GM12872 (cell line): ENCODE measurements around the gene PDCD6IP.

Experiments
- TF ChIP-seq, protein P1 (sequence below): IDR thresholded peaks from 3 replicates; pipeline ENCODE4 v1.5.1; 2011; ENCODE audit warnings: low read depth, mild to moderate bottlenecking, low read length, moderate library complexity; ENCODE audit not compliant: insufficient read depth

The PDCD6IP gene, protein sequence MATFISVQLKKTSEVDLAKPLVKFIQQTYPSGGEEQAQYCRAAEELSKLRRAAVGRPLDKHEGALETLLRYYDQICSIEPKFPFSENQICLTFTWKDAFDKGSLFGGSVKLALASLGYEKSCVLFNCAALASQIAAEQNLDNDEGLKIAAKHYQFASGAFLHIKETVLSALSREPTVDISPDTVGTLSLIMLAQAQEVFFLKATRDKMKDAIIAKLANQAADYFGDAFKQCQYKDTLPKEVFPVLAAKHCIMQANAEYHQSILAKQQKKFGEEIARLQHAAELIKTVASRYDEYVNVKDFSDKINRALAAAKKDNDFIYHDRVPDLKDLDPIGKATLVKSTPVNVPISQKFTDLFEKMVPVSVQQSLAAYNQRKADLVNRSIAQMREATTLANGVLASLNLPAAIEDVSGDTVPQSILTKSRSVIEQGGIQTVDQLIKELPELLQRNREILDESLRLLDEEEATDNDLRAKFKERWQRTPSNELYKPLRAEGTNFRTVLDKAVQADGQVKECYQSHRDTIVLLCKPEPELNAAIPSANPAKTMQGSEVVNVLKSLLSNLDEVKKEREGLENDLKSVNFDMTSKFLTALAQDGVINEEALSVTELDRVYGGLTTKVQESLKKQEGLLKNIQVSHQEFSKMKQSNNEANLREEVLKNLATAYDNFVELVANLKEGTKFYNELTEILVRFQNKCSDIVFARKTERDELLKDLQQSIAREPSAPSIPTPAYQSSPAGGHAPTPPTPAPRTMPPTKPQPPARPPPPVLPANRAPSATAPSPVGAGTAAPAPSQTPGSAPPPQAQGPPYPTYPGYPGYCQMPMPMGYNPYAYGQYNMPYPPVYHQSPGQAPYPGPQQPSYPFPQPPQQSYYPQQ

DNA sequence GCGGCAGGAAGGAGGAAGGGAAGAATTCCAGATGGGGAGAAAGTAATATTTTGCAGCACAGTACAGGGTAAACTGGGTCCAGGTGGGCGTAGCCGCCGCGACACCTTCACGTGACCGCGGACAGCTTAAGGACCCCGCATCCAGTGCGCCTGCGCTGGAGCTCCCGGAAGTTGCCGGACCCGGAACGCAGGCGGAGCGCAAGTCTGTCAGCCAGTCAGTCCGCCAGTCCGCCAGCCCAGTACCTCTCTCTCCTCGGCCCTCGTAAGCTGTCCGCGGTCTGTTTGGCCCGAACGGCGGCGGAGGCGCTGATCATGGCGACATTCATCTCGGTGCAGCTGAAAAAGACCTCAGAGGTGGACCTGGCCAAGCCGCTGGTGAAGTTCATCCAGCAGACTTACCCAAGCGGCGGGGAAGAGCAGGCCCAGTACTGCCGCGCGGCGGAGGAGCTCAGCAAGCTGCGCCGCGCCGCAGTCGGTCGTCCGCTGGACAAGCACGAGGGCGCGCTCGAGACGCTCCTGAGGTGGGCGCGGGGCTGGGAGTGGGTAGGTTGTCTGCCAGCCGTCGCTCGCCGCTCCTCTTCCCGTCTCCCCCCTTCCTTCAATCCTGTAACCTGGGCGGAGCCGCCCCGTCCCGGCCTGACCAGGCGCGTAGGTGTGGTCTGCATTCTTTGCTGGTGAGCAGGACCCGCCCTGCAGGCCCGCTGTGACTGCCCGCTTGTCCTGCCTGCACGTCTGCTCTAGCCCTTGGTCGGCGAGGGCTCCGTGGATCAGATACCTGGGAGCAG is at the start of gene PDCD6IP:
Gene PDCD6IP, plus strand, starts transcription at position 213 of the 784 bp plus-strand sequence. Its CDS starts 99 bp downstream, at position 312.
- TF ChIP-seq, protein P1, sequence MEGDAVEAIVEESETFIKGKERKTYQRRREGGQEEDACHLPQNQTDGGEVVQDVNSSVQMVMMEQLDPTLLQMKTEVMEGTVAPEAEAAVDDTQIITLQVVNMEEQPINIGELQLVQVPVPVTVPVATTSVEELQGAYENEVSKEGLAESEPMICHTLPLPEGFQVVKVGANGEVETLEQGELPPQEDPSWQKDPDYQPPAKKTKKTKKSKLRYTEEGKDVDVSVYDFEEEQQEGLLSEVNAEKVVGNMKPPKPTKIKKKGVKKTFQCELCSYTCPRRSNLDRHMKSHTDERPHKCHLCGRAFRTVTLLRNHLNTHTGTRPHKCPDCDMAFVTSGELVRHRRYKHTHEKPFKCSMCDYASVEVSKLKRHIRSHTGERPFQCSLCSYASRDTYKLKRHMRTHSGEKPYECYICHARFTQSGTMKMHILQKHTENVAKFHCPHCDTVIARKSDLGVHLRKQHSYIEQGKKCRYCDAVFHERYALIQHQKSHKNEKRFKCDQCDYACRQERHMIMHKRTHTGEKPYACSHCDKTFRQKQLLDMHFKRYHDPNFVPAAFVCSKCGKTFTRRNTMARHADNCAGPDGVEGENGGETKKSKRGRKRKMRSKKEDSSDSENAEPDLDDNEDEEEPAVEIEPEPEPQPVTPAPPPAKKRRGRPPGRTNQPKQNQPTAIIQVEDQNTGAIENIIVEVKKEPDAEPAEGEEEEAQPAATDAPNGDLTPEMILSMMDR, result peak; percentile 42

DNA sequence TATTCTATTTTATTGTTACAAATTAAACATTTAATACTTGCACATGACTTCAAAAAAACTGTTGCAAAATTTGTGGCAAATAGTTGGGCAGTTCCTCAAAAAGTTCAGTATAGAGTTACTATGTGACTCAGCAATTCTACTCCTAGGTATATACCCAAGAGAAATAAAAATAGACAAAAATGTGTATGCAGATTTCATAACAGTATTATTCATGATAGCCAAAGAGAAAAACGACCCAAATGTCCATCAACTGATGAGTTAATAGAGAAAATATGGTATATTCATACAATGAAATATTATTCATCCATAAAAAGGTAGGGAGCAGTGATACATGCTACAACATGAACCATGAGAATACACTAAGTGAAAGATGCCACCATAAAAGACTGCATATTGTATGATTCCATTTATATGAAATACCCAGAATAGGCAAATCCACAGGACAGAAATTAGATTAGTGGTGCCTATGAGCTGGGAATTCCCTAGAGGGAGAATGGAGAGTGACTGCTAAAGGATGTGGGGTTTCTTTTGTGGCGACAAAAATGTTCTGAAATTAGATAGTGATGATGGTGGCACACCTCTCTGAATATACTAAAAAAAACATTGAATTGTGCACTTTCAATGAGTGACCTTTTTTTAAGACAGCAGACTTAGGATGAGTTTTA is 48.8 kb upstream of the PDCD6IP start:
- TF ChIP-seq, protein P1, result no peak

DNA sequence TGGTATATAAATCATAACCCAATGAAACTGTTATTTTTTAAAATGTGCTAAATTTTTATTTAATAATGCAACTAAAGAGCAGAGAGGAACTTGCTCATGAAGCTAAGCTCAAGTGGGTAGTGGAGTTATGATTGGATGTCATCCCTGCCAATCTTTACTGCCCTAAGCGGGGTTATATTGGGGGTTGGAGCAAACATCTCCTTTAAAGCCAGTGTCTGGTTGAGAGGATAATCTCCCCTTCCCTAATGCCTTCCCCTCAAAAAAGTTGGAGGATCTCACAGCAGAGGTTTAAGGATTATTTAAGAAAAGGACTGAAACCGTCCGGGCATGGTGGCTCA is 48.2 kb upstream of the PDCD6IP start:
- TF ChIP-seq, protein P1, result no peak

DNA sequence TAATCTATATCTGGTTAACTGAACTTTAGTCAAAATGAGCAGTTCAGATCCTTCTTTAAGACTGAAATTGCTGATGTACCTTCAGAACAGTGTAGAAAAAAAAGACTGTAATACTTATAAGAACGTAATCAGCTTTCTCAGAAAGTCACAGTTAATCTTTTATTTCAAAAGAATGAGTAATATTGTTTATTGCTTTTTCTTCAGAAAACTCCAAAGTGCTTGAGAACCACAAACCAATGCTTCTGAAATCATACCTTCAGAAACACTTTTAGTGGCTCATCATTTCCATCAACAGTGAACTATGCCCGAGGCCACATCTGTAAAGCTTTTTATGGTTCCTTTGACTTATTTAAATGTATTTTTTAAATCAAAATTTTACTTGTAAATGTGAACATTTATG is 47.1 kb upstream of the PDCD6IP start:
- TF ChIP-seq, protein P1, result no peak

DNA sequence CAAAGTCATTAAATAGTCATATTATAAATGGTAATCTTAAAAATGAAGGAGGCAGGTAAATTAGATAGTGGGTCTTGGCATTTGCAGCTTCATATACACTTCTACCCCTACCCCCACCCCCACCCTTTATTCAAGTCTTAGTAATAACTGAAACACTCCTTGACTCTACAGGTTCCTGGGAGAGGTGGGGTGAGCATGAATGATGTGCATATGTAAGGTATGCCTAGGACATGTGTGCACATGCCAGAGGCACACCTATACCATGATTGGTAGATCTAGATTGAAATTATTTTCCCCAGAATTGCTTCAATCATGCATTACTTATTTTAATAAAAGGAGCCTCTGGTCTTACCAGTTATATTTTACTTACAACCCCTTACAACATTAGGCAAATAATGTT is 40.1 kb upstream of the PDCD6IP start:
- TF ChIP-seq, protein P1, result no peak

DNA sequence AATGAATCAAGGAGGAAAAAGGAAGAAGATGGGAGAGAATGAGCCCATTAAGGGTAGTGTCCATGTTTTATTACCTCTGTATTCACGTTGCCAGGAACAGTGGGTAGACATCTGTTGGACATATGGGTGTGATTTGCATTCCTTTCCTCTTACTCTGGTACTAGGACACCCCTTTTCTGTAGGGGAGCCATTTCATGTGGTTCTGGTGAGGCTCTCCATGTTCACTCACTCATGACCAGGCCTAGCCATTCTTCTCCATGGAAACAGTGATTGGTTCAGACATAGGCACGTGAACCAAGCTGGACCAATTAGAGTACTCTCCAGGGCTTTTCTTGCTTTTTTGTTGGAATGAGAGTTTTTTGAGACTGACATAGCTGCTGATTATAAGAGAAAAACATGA is 39.6 kb upstream of the PDCD6IP start:
- TF ChIP-seq, protein P1, result no peak
